ENCODE results near the gene ABCA4.

ABCA4 gene

GRCh38 chr1:93977598-93977945 lies 143.4 kb downstream of the ABCA4 start:
- no peak for TF ChIP-seq CTCF (IDR thresholded peaks at IDR 0.05; ENCODE audit: low read depth, low read length)
- DNase-seq (ENCODE audit: low read depth in 2 of 2) = peak; percentile 43 to 89

GRCh38 chr1:93976711-93977597 lies 144.0 kb downstream of the ABCA4 start:
- no peak overlapping the region for H3K4me3 ChIP-seq (replicated peaks in 1 of 2; ENCODE audit: low read depth in 2 of 2, low read length in 2 of 2)
- TF ChIP-seq CTCF (IDR thresholded peaks at IDR 0.05; ENCODE audit: low read depth, low read length) = no peak
- DNase-seq (ENCODE audit: low read depth in 2 of 2) = no peak

More at GRCh38 chr1:93977598-93977945, 143.4 kb downstream of the ABCA4 start:
- H3K4me3 ChIP-seq (replicated peaks in 1 of 2; ENCODE audit: low read depth in 2 of 2, low read length in 2 of 2) = no peak overlapping the region

GRCh38 chr1:93976291-93976690 lies 144.7 kb downstream of the ABCA4 start:
- H3K4me3 ChIP-seq (replicated peaks in 1 of 2; ENCODE audit: low read depth in 2 of 2, low read length in 2 of 2) = no peak overlapping the region
- no peak for DNase-seq (ENCODE audit: low read depth in 2 of 2)

GRCh38 chr1:93972341-93972740 lies 148.6 kb downstream of the ABCA4 start:
- no peak for DNase-seq (ENCODE audit: low read depth in 2 of 2)
- H3K4me3 ChIP-seq (replicated peaks in 1 of 2; ENCODE audit: low read depth in 2 of 2, low read length in 2 of 2) = no peak overlapping the region
- TF ChIP-seq CTCF (IDR thresholded peaks at IDR 0.05; ENCODE audit: low read depth, low read length) = no peak

More at GRCh38 chr1:93976291-93976690, 144.7 kb downstream of the ABCA4 start:
- no peak for TF ChIP-seq CTCF (IDR thresholded peaks at IDR 0.05; ENCODE audit: low read depth, low read length)

GRCh38 chr1:93969887-93970286 lies 151.1 kb downstream of the ABCA4 start:
- no peak for DNase-seq (ENCODE audit: low read depth in 2 of 2)
- TF ChIP-seq CTCF (IDR thresholded peaks at IDR 0.05; ENCODE audit: low read depth, low read length) = no peak
- H3K4me3 ChIP-seq (replicated peaks in 1 of 2; ENCODE audit: low read depth in 2 of 2, low read length in 2 of 2) = no peak overlapping the region

- peak in 1 of 2 donors; percentile 55 for DNase-seq (ENCODE audit: low read depth in 2 of 2)
- no peak overlapping the region for H3K4me3 ChIP-seq (replicated peaks in 1 of 2; ENCODE audit: low read depth in 2 of 2, low read length in 2 of 2)
- no peak for TF ChIP-seq CTCF (IDR thresholded peaks at IDR 0.05; ENCODE audit: low read depth, low read length)
Observed at GRCh38 chr1:93969371-93969770, 151.6 kb downstream of the ABCA4 start.

Measured in cardiac fibroblast (primary cell).